HG03045 (cell line): Measurements from ENCODE around the gene PGLYRP1.

Experiments
- ATAC-seq: cut with Tn5 transposase; IDR thresholded peaks from one replicate; pipeline ENCODE4 v1.9.1; 2021; ENCODE audit warnings: mild to moderate bottlenecking, moderate library complexity; ENCODE audit not compliant: unreplicated experiment

PGLYRP1 gene

DNA sequence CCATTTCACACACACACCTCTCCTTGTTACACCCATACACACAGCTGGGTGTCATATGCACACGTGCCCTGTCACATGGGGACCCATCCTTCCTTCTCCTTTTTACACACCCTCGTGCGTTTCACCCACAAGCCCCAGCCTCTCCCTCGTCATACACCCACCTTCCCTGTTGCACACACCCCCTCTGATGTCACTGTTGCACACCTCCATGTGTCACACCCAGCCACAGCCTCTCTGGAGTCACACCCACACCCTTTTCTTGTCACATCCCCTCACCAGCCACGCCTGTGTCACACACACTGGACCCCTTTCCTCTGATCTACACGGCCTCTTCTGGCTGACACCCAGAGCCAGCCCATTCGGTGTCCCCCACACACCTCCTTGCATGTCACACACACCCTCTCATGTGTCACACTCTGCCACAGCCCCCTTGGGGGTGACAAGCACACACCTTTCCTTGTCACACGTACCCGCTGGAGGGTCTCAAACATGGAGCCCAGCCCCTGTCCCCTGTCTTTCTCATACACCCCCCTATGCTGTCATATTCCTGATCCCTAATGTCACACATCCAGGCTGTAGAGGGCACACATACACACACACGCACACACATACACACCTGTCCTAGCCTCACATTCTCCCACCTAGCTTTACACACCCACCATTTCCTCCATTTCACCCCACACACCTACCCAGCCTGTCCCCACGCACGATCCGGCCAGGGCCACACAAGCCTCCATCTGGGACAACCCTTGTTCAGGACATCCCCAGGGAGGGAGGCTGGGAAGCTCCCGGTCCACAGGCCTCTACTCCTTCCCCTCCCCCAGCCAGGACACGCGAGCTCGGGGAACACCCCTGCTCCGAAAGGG, 50.5 kb downstream of the PGLYRP1 start:
- ATAC-seq = no peak

DNA sequence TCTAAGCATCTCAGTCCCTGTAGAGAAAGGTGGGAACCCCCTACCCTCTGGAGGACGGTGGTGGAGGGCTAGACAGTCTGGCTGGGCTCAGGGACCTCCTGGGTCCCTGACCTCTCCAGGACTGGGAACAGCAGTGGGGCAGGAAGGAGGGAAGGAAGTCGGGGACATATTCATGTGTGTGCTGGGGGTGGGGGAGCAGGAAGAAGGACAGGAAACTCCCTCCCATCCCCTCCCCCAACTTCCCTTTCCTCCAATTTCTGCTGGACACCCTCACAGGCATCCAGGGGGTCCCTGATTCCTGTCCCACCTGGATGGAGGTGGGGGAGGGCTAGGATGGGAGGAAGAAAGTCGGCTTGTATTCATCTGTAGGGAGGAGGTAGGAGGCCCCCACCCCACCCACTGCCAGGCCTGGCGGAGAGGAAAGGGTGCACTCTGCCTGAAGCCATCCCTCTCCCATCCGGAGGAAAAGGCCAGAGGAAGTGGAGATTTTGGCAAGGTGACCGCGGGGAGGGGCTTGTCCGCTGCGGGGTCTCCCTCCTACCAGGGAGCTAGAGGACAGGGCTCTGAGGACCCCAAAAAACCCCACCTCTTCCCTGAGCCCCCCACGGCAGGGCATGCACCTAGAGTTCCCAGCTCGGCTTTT, 51.5 kb downstream of the PGLYRP1 start:
- no peak for ATAC-seq

DNA sequence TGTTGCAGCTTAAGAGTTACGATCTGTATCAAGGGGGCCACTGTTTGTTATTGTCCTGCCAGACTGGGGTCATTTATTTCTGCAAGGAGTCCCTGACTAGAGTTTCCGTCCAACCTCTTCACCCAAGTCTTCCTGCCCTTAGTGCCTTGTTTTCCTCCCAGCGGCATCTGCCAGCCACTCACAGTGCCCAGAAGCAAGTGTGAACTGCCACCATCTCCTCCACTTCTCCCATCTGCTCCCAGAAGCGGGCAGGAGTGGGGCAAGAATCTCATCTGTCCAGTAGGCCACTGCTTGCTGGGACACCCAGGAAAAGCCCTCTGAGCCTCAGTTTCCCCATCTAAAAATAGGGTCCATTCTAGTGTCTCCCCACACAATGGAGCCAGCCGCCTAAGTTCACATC, 53.2 kb downstream of the PGLYRP1 start:
- no peak for ATAC-seq
